NCI-H1436 (cell line): ENCODE data around the gene MCM6.
A peak's percentile ranks its signal among the peaks of the same experiment; 100 is the strongest.
"Not testable (repeated sequence)": the region's sequence is repeated elsewhere in the genome, so short reads cannot be mapped to it uniquely, and the experiment has no call there.

ENCODE experiments used
- DNase-seq: peaks from one replicate; lab custom pipeline; 2025; lab: John Stamatoyannopoulos, UW

The MCM6 gene

GRCh38 chr2:135820003-135820618 is 56.1 kb downstream of the MCM6 start:
- no peak for DNase-seq

- DNase-seq = peak; percentile 14
Measured at GRCh38 chr2:135818937-135819610, 57.2 kb downstream of the MCM6 start.

GRCh38 chr2:135817951-135818350 is 58.3 kb downstream of the MCM6 start:
- no peak for DNase-seq

GRCh38 chr2:135817466-135817865 is 58.8 kb downstream of the MCM6 start:
- DNase-seq = no peak

GRCh38 chr2:135815269-135815668 is 61.0 kb downstream of the MCM6 start:
- DNase-seq = no peak

- DNase-seq = no peak
Measured at GRCh38 chr2:135812907-135813511, 63.2 kb downstream of the MCM6 start.

- DNase-seq = not testable (repeated sequence)
Measured at GRCh38 chr2:135807874-135808273, 68.4 kb downstream of the MCM6 start.

- no peak for DNase-seq
Measured at GRCh38 chr2:135803278-135803677, 73.0 kb downstream of the MCM6 start.

GRCh38 chr2:135802350-135802749 is 73.9 kb downstream of the MCM6 start:
- no peak for DNase-seq

- no peak for DNase-seq
Measured at GRCh38 chr2:135800513-135801460, 75.5 kb downstream of the MCM6 start.

GRCh38 chr2:135799738-135800137 is 76.5 kb downstream of the MCM6 start:
- DNase-seq = no peak

GRCh38 chr2:135798762-135799161 is 77.5 kb downstream of the MCM6 start:
- no peak for DNase-seq

- no peak for DNase-seq
Measured at GRCh38 chr2:135798275-135798705, 78.0 kb downstream of the MCM6 start.

- peak; percentile 43 for DNase-seq
Measured at GRCh38 chr2:135797497-135798274, 78.6 kb downstream of the MCM6 start.

- no peak for DNase-seq
Measured at GRCh38 chr2:135796606-135797005, 79.6 kb downstream of the MCM6 start.

- not testable (repeated sequence) for DNase-seq
Measured at GRCh38 chr2:135795641-135796040, 80.6 kb downstream of the MCM6 start.

- DNase-seq = no peak
Measured at GRCh38 chr2:135792401-135793150, 83.7 kb downstream of the MCM6 start.

- no peak for DNase-seq
Measured at GRCh38 chr2:135791418-135792190, 84.6 kb downstream of the MCM6 start.

- no peak for DNase-seq
Measured at GRCh38 chr2:135790423-135790822, 85.8 kb downstream of the MCM6 start.
